GM21390 (cell line): Measurements from ENCODE around the gene OR7G3.

Source experiments
- ATAC-seq: cut with Tn5 transposase; IDR thresholded peaks from one replicate; pipeline ENCODE4 v1.9.1; 2021; ENCODE audit not compliant: unreplicated experiment

The OR7G3 gene

DNA sequence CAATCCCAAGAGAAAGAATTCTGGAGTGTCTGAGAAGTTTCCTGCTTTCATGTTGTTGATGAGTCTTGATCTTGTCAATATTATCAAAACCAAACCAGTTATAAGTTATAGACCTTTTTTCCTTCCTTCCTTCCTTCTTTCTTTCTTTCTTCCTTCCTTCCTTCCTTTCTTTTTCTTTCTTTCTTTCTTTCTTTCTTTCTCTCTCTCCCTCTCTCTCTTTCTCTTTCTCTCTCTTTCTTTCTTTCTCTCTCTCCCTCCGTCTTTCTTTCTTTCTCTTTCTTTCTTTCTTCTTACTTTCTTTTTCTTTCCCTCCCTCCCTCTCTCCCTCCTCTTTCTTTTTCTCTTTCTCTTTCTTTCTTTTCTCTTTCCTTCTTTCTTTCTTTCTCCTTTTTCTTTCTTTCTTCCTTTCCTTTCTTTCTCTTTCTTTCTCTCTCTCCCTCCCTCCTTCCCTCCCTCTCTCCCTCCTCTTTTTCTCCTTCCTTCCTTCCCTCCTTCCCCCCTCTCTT is at the start of gene OR7G3:
Gene OR7G3 (minus strand): TSS at position 51 of the 506 bp plus-strand sequence. CDS start 0 bp downstream, at position 51.
- no peak for ATAC-seq

DNA sequence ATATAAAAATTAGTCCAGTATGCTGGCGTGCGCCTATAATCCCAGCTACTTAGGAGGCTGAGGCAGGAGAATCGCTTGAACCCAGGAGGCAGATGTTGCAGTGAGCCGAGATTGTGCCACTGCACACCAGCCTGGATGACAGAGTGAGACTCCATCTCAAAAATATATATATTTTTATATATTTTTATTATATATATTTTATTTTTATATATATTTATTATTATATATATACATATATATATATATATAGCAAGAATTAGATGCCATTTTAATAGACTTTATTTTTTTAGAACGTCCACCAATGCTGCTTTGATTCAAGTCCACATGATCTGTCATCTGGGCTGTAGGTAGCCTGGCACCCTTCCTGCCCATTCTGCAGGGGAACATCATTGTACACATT is 48.6 kb upstream of the OR7G3 start:
- no peak for ATAC-seq

GRCh38 chr19:9171393-9171991 is 44.7 kb upstream of the OR7G3 start:
- no peak for ATAC-seq

DNA sequence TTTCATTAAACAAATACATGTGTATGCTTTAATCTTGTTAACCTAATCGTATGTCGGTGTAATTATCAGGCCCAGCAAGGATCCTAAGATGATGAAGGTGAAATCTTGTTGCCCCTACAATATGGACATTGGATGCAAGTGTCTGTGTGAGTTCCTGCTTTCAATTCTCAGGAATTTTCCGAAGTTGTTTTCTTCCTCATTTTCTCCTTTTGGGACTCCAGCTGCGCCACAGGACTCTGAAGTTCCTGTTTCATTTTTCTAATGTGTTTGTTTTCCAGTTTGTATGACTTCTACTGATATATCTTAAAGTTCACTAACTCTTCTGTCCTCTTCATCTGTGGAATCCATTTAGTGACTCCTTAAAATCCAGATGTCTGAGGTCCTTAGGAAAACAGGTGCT is 40.1 kb upstream of the OR7G3 start:
- no peak for ATAC-seq

DNA sequence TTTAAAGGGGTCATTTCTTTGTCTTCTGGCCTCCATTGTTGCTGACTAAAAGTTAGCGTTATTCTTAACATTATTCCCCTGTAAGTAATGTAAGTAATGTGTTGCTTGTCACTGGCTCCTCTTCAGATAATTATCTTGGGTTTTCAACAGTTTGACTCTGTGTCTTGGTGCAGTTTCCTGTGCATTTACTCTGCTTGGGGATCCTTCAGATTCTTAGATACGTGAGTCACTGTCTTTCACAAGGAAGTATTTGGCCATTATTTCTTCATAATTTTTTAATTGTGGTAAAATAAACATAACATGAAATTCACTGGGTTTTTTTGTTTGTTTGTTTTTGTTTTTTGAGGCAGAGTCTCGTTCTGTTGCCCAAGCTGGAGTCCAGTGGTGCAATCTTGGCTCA is 38.5 kb upstream of the OR7G3 start:
- ATAC-seq, result no peak

DNA sequence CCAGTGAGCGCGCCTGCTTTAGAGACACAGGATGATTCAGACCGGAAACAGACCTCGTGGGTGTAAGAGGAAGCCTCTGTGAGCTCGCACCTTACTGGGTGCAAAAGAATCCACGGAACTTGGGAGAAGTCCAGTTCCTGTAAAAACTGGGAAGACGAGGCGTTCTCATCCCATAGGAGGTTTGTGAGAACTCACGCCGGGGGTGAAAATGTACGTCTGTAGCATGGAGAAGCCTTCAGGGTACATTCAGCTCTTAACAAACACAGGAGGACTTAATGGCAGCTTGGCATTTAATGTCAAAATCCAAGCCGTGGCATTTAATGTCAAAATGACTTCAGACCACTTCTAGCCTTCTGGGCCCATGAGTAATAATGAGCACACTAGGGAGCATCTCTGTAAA is 34.7 kb upstream of the OR7G3 start:
- ATAC-seq, result no peak

- no peak for ATAC-seq
Measured at GRCh38 chr19:9159891-9160290, 33.1 kb upstream of the OR7G3 start.

DNA sequence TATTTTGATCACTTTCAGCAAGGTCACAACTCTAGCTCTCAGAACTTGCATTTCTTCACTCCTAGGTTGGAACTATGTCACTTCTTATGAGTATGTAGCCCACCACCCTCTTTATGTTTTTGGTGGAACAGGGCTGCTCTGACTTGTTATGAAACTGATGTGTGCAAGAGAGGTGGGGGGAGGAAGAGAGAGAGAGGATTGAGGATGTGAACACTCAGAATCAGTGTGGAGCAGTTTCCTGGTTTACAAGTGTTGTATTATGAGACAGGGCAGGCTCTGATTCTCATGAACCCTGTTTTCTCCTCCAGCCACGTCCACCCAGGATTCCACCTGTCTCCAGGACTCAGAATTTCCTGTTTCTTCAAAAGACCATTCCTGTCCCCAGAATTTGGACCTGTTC is 29.6 kb upstream of the OR7G3 start:
- ATAC-seq, result no peak

DNA sequence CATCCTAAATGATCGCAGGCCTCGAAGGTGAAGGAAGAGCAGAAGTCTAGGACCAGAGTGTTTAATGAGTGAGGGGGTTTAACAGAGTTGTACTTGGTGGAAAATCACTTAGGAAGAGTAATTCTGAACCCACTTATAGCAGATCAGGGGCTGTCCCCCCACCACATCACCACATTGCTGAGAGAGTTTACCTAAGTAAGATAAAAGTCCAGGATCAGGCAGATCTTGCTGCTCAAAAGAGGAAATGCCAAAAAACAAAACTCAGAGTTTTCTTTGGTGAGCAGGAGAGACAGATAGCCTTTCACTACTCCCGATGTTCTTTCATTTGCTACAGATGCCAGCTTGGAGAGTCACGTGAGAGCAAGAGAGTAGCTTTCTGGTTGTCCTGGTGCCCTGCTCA is 28.8 kb upstream of the OR7G3 start:
- ATAC-seq, result no peak

GRCh38 chr19:9151367-9151766 is 24.6 kb upstream of the OR7G3 start:
- ATAC-seq, result no peak

DNA sequence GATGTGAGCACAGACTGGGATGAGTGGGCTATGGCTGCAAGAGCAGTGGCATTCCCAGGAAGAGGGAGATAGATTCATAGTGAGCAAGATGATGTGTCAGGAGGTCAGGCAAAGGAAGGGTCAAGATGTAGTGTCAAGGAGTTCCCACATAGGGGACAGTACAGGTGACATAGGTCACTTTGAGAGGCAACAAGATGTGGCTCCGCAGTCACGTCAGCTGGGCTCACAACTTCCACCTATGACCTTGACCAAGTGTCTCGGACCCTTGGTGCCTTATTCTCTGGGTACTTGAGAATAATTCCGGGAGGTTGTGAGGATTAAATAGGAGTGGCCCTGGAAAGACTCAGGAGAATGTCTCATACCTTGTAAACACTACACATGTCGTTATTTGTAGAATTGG is 23.9 kb upstream of the OR7G3 start:
- ATAC-seq, result no peak

DNA sequence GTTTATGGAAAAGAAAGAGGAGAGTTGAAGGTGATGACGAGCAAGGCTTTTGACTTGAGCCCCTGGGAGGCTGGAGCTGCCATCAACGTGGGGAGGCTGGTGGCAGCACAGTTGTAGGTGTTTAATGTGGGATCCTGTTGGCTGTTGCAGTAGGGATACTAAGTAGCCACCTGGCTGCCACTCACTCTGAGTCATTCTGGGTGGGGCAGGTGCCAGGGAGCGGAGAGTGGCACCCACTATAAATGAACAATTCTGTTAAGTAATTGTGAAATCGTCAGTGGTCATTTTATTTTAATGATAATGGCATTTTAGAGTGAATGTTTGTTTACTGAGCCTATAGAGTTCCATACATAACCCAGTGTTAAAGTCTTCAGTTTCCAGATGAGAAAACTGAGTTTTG is 23.2 kb upstream of the OR7G3 start:
- no peak for ATAC-seq

DNA sequence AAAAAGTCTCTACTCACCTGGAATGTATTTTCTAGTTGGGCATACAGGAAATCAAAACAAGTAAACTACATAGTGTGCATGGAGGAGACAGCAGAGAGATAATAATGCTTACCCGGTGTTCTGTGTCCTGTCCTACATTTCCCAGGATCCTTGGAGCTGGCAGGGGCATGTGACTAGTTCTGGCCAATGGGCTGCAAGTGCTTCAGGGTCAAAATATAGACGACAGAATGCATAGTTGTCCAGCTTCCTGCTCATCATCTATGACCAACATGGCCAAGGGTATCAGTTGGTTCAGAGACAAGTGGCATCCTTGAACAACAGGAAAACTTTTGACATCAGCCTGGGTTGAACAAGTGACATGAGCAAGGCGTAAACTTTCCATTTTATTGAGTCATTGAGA is 21.9 kb upstream of the OR7G3 start:
- no peak for ATAC-seq

GRCh38 chr19:9146882-9147281 is 20.1 kb upstream of the OR7G3 start:
- no peak for ATAC-seq

DNA sequence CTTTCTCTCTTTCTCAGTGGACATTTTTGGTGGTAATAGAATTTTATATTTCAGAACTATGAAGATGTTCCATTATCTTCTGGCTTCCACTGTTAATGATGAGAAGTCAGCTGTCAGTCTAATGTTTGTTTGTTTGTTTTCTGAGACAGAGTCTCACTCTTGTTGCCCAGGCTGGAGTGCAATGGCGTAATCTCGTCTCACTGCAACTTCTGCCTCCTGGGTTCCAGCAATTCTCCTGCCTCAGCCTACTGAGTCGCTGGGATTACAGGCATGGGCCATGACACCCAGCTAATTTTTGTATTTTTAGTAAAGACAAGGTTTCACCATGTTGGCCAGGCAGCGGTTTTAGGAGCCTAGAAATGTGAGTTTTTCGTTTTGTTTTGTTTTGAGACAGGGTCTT is 18.2 kb upstream of the OR7G3 start:
- ATAC-seq, result no peak

DNA sequence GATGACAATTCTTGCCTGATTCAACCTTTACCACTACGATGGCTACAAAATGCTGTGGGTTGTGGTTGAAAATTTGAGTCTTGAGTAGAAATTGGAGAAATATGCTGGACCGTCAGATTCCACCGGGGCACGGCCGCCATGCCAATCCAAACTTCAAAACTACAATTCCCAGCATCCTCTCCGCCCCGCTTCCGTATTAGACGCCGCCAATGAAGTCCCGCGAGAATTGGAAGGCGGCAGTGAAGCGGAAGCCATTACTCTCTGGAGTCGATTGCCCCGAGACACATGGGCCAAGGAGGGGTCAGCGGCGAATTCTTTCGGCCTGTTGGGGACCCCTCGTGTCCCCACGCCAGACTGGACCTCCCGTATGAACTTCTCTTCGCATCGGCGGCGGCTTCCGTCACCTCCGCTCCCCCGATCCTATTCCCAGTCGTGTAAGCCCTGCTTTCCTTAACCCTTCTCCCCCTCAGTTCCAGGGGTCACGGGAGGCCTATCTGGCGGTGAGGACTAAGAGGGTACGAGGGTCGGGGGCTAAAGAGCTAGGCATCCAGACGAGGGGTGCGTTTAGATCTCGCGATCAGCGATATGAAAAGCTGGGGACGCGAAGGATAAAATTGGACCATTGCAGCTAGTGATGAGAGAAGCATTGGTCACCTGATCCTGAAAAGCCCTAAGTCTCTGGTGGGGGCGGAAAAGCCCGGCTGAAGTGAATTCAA is 13.6 kb upstream of the OR7G3 start, which contains the start of gene ZNF317:
Gene ZNF317 (plus strand): TSS at position 239 of the 716 bp plus-strand sequence. CDS start 15,620 bp downstream, outside the sequence.
- peak; percentile 95 for ATAC-seq

GRCh38 chr19:9139609-9140158 is 12.9 kb upstream of the OR7G3 start:
- ATAC-seq, result peak; percentile 24

DNA sequence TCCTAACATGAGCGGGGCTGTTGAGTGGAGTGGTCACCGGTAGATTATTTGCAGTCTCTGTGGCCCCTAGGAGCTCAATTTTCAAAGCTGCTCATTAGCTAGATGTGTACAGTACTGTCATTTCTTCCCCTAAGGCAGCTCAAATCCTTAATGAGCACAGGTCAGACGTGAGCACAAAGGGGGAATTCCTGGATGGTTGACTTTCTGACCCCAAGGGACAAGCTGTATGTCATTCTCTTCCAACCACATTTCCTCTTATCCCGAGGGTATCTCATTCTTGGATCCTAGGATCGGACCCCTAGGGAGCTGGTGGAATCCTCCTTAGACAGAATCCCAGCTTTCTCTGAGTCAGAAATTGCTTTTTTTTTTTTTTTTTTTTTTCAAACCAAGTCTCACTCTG is 5.7 kb upstream of the OR7G3 start:
- ATAC-seq, result no peak

DNA sequence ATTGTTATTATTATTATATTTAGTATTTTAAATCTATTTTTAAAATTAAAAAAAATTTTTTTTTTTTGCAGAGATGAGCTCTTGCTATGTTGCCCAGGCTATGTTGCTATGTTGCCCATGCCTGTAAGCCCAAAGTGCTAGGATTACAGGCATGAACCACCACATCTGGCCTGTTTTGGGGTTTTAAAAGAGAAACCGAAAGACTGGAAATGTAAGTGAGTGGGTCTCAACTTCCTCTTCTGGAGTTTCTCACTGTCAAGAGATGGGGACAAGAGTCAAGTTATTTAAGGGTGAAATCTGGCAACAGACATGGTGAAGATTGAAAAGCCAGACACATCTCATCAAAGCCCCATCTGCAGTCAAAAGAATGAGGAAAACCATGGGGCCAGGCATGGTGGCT is 4.2 kb upstream of the OR7G3 start:
- ATAC-seq, result no peak

- ATAC-seq, result no peak
Measured at GRCh38 chr19:9128171-9128570, 1.4 kb upstream of the OR7G3 start.

DNA sequence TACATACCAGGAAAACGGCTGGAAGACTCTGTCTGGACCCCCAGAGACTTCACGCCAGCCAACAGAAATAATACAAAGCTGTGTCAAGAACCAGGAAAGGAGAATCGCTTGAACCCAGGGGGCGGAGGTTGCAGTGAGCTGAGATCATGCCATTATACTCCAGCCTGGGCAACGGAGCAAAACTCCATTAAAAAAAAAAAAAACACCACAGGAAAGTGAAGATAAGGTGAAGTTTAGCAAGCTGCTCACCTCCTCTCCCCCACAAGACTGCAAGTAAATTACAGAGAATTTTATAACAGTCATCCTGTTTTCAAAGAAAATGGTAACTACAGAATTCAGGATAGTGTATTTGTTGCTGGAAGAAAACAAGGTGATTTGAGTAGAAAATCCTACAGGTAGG is 10.2 kb downstream of the OR7G3 start:
- no peak for ATAC-seq

DNA sequence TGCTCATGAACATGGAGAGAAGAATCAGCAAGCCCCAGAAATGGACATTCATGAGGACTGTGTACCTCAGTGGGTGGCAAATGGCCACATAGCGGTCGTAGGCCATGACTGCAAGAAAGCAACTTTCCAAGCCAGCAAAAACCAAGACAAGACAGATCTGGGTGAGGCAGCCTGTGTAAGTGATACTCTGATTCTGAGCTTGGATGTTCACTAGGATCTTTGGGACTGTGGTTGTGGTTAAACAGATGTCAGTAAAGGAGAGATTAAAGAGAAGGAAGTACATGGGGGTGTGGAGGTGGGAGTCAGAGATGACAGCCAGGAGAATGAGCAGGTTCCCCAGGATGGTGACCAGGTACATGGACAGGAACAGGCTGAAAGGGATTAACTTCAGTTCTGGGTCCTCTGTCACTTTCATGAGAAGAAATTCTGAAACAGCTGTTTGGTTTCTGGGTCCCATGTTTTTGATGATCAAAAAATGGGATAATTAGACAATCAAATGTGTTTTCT is 11.4 kb downstream of the OR7G3 start, which contains the start of gene OR7G1:
Gene OR7G1 (minus strand): TSS at position 457 of the 507 bp plus-strand sequence. CDS start 0 bp downstream, at position 457.
- ATAC-seq, result no peak
